Trophoblast cell (in vitro differentiated cells and primary cell): ENCODE data around the gene GALNT18.

Experiments used
- DNase-seq, 2 donors: peaks; one replicate each; pipeline ENCODE4 v3.0.0-alpha.2; 2016
- H2AFZ ChIP-seq: 2 replicates; pipeline ENCODE4 v1.6.1; 2013; ENCODE audit warnings: low read length, moderate library complexity, mild to moderate bottlenecking; ENCODE audit not compliant: insufficient read depth, poor library complexity
- H2AK5ac ChIP-seq: 2 replicates; pipeline ENCODE4 v1.6.1; 2013; ENCODE audit warnings: mild to moderate bottlenecking, low read length
- H2BK120ac ChIP-seq: 2 replicates; pipeline ENCODE4 v1.6.1; 2013; ENCODE audit warnings: low read length, mild to moderate bottlenecking, moderate library complexity; ENCODE audit not compliant: insufficient read depth, poor library complexity
- H2BK12ac ChIP-seq: 2 replicates; pipeline ENCODE4 v1.6.1; 2013; ENCODE audit warnings: mild to moderate bottlenecking, low read length, moderate library complexity
- H2BK5ac ChIP-seq: 2 replicates; pipeline ENCODE4 v1.6.1; 2013; ENCODE audit warnings: low read length, low read depth, moderate library complexity, mild to moderate bottlenecking; ENCODE audit not compliant: poor library complexity
- H3K14ac ChIP-seq: 2 replicates; pipeline ENCODE4 v1.6.1; 2013; ENCODE audit warnings: mild to moderate bottlenecking, low read length
- H3K18ac ChIP-seq: 2 replicates; pipeline ENCODE4 v1.6.1; 2013; ENCODE audit warnings: mild to moderate bottlenecking, low read length
- H3K23ac ChIP-seq: 2 replicates; pipeline ENCODE4 v1.6.1; 2013; ENCODE audit warnings: low read length
- H3K27ac ChIP-seq: 2 replicates; pipeline ENCODE4 v1.5.1; 2013; ENCODE audit warnings: low read depth, mild to moderate bottlenecking, inconsistent platforms, low read length, moderate library complexity
- H3K27me3 ChIP-seq: 2 replicates; pipeline ENCODE4 v1.6.1; 2013; ENCODE audit warnings: inconsistent platforms, mild to moderate bottlenecking, low read length, moderate library complexity; ENCODE audit not compliant: insufficient read depth
- H3K36me3 ChIP-seq, 2 experiments: 1 replicate in 1 of 2; 2 replicates in 1 of 2; pipeline ENCODE4 v1.6.1; 2013; ENCODE audit warnings: low read length in 2 of 2, mild to moderate bottlenecking in 2 of 2, moderate library complexity in 1 of 2; ENCODE audit not compliant: insufficient read depth in 2 of 2, control insufficient read depth in 1 of 2
- H3K4ac ChIP-seq: 2 replicates; pipeline ENCODE4 v1.6.1; 2013; ENCODE audit warnings: low read depth, mild to moderate bottlenecking, low read length, moderate library complexity
- H3K4me1 ChIP-seq, 2 experiments: 1 replicate in 1 of 2; 2 replicates in 1 of 2; pipeline ENCODE4 v1.6.1; 2013; ENCODE audit warnings: low read length in 2 of 2, mild to moderate bottlenecking in 2 of 2, moderate library complexity in 1 of 2; ENCODE audit not compliant: insufficient read depth in 2 of 2, control insufficient read depth in 1 of 2
- H3K4me2 ChIP-seq: 2 replicates; pipeline ENCODE4 v1.6.1; 2013; ENCODE audit warnings: inconsistent platforms, mild to moderate bottlenecking, low read length, moderate library complexity
- H3K4me3 ChIP-seq: 2 replicates; pipeline ENCODE4 v1.5.1; 2013; ENCODE audit warnings: mild to moderate bottlenecking, low read depth, low read length, inconsistent platforms
- H3K79me1 ChIP-seq: one replicate; pipeline ENCODE4 v1.6.1; 2013; ENCODE audit warnings: low read length
- H3K79me2 ChIP-seq: 2 replicates; pipeline ENCODE4 v1.6.1; 2013; ENCODE audit warnings: low read length, mild to moderate bottlenecking; ENCODE audit not compliant: control insufficient read depth, insufficient read depth, poor library complexity
- H3K9ac ChIP-seq: 2 replicates; pipeline ENCODE4 v1.6.1; 2013; ENCODE audit warnings: mild to moderate bottlenecking, low read length
- H3K9me3 ChIP-seq: 2 replicates; pipeline ENCODE4 v1.6.1; 2013; ENCODE audit warnings: low read depth, mild to moderate bottlenecking, control low read depth, inconsistent platforms, low read length; ENCODE audit not compliant: insufficient read depth
- H4K12ac ChIP-seq: 2 replicates; pipeline ENCODE4 v1.6.1; 2013; ENCODE audit warnings: low read depth, mild to moderate bottlenecking, low read length, moderate library complexity
- H4K8ac ChIP-seq: 2 replicates; pipeline ENCODE4 v1.6.1; 2013; ENCODE audit warnings: low read depth, mild to moderate bottlenecking, low read length, moderate library complexity
- H4K91ac ChIP-seq: one replicate; pipeline ENCODE4 v1.6.1; 2013; ENCODE audit warnings: low read depth, mild to moderate bottlenecking, low read length, moderate library complexity
- WGBS: extraction: QIAGEN DNeasy Blood & Tissue Kit; methylation state at CpG from one replicate; pipeline ENCODE4 v1.1.7; 2013; ENCODE audit warnings: missing lambda C conversion rate; ENCODE audit not compliant: insufficient read length, insufficient coverage; ENCODE audit errors: extremely low coverage; 5-methylcytosine and 5-hydroxymethylcytosine counted together

GALNT18 gene

GRCh38 chr11:11262171-11262920 lies 359.5 kb downstream of the GALNT18 start:
- H2AK5ac ChIP-seq = no peak overlapping the region
- H2AFZ ChIP-seq = no peak overlapping the region
- no CpG with 5 or more reads among the region's 5 CpGs for WGBS
- no peak overlapping the region for H3K27ac ChIP-seq
- no peak overlapping the region for H3K4ac ChIP-seq
- no peak overlapping the region for H4K8ac ChIP-seq
- H3K36me3 ChIP-seq = no peaks in the 10 kb centered on the region
- no peak overlapping the region for H3K4me2 ChIP-seq
- H3K4me3 ChIP-seq = no peak overlapping the region
- no peak overlapping the region for H3K23ac ChIP-seq
- H3K4me1 ChIP-seq = peaks cover 6 to 9% of the 10 kb centered on the region in 2 experiments
- H3K18ac ChIP-seq = no peak overlapping the region
- no peak overlapping the region for H3K9ac ChIP-seq
- H4K91ac ChIP-seq = no peak overlapping the region
- no peak overlapping the region for H2BK12ac ChIP-seq
- no peak overlapping the region for H2BK120ac ChIP-seq
- H3K14ac ChIP-seq = no peak overlapping the region
- H3K79me1 ChIP-seq = no peaks in the 10 kb centered on the region
- H2BK5ac ChIP-seq = no peak overlapping the region
- no peaks in the 10 kb centered on the region for H3K9me3 ChIP-seq
- no peaks in the 10 kb centered on the region for H3K79me2 ChIP-seq
- no peak overlapping the region for H4K12ac ChIP-seq
- DNase-seq = no peak
- no peaks in the 10 kb centered on the region for H3K27me3 ChIP-seq

- H2AFZ ChIP-seq = no peak overlapping the region
- H2BK5ac ChIP-seq = no peak overlapping the region
- no peaks in the 10 kb centered on the region for H3K27me3 ChIP-seq
- H2BK120ac ChIP-seq = no peak overlapping the region
- no peak overlapping the region for H3K18ac ChIP-seq
- no peak overlapping the region for H2AK5ac ChIP-seq
- H3K23ac ChIP-seq = no peak overlapping the region
- H3K36me3 ChIP-seq = no peaks in the 10 kb centered on the region
- no peaks in the 10 kb centered on the region for H3K79me2 ChIP-seq
- H4K8ac ChIP-seq = no peak overlapping the region
- H3K14ac ChIP-seq = no peak overlapping the region
- H3K9ac ChIP-seq = no peak overlapping the region
- no peak overlapping the region for H2BK12ac ChIP-seq
- H3K4me3 ChIP-seq = no peak overlapping the region
- H3K4ac ChIP-seq = no peak overlapping the region
- no peak overlapping the region for H4K91ac ChIP-seq
- peaks cover 6 to 9% of the 10 kb centered on the region in 2 experiments for H3K4me1 ChIP-seq
- H3K79me1 ChIP-seq = no peaks in the 10 kb centered on the region
- no peak for DNase-seq
- no CpG with 5 or more reads among the region's 5 CpGs for WGBS
- no peak overlapping the region for H3K4me2 ChIP-seq
- no peak overlapping the region for H4K12ac ChIP-seq
- H3K27ac ChIP-seq = no peak overlapping the region
- no peaks in the 10 kb centered on the region for H3K9me3 ChIP-seq
Observed at GRCh38 chr11:11261629-11262028, 360.2 kb downstream of the GALNT18 start.

- DNase-seq = no peak
- no peak overlapping the region for H2AK5ac ChIP-seq
- no peaks in the 10 kb centered on the region for H3K9me3 ChIP-seq
- no peak overlapping the region for H3K27ac ChIP-seq
- no peak overlapping the region for H2AFZ ChIP-seq
- no peak overlapping the region for H3K4me2 ChIP-seq
- H2BK12ac ChIP-seq = no peak overlapping the region
- H3K9ac ChIP-seq = no peak overlapping the region
- no peak overlapping the region for H2BK5ac ChIP-seq
- H3K4me3 ChIP-seq = no peak overlapping the region
- H4K8ac ChIP-seq = no peak overlapping the region
- no peak overlapping the region for H3K14ac ChIP-seq
- H3K4ac ChIP-seq = no peak overlapping the region
- no peaks in the 10 kb centered on the region for H3K36me3 ChIP-seq
- no peak overlapping the region for H3K23ac ChIP-seq
- no peaks in the 10 kb centered on the region for H3K27me3 ChIP-seq
- no peak overlapping the region for H3K18ac ChIP-seq
- H3K79me2 ChIP-seq = no peaks in the 10 kb centered on the region
- H3K4me1 ChIP-seq = peaks cover 6 to 9% of the 10 kb centered on the region in 2 experiments
- H3K79me1 ChIP-seq = no peaks in the 10 kb centered on the region
- H4K91ac ChIP-seq = no peak overlapping the region
- no peak overlapping the region for H4K12ac ChIP-seq
- WGBS = no CpG with 5 or more reads among the region's 4 CpGs
- no peak overlapping the region for H2BK120ac ChIP-seq
Observed at GRCh38 chr11:11260903-11261302, 360.9 kb downstream of the GALNT18 start.

GRCh38 chr11:11253995-11254394 lies 367.8 kb downstream of the GALNT18 start:
- Histone ChIP-seq H2BK12ac (no peak overlapping the region), H3K4ac (no peak overlapping the region), H3K36me3 (no peaks in the 10 kb centered on the region), H4K8ac (no peak overlapping the region), H2AFZ (no peak overlapping the region), H3K9ac (no peak overlapping the region), H3K9me3 (no peaks in the 10 kb centered on the region), H3K4me2 (no peak overlapping the region), H2AK5ac (no peak overlapping the region), H3K23ac (no peak overlapping the region), H3K4me1 (no peaks in the 10 kb centered on the region), H3K79me1 (no peaks in the 10 kb centered on the region), H3K27me3 (no peaks in the 10 kb centered on the region), H4K91ac (no peak overlapping the region), H3K79me2 (no peaks in the 10 kb centered on the region), H3K27ac (no peak overlapping the region), H3K18ac (no peak overlapping the region), H2BK120ac (no peak overlapping the region), H3K4me3 (no peak overlapping the region), H4K12ac (no peak overlapping the region), H3K14ac (no peak overlapping the region), H2BK5ac (no peak overlapping the region)
- no peak for DNase-seq
- no CpG with 5 or more reads among the region's 5 CpGs for WGBS
